NCI-H1436 treated with DMSO at 0.1 percent for 48 hours (cell line): ENCODE data around the gene PLD5.
"Not testable (repeated sequence)": the region's sequence is repeated elsewhere in the genome, so short reads cannot be mapped to it uniquely, and the experiment has no call there.

Experiments used
- DNase-seq: peaks from one replicate; lab custom pipeline; 2025; lab: John Stamatoyannopoulos, UW

The PLD5 gene

GRCh38 chr1:242425232-242425631 is 99.3 kb downstream of the PLD5 start:
- DNase-seq = no peak

DNA sequence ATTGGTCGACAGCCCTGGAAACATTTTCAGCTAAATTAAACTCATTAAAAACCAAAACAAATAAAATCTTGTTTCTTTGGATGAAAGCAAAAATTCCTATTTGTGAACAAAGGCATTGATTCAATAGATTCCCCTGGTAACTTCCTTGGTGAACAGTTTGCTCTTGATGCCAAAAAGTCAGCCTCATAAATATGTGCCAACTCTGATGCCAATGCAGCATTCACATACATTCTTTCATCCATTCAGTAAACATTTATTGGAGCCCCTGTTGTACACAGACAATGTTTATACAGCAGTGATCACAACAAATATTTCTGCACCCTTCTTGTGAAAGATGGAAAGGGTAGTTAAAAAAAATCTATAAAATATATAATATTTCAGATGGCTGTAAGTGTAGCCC is 107.8 kb downstream of the PLD5 start:
- no peak for DNase-seq

- DNase-seq = no peak
Observed at GRCh38 chr1:242412921-242413320, 111.6 kb downstream of the PLD5 start.

- DNase-seq = no peak
Observed at GRCh38 chr1:242411901-242412300, 112.6 kb downstream of the PLD5 start.

- no peak for DNase-seq
Observed at GRCh38 chr1:242405947-242406346, 118.5 kb downstream of the PLD5 start.

DNA sequence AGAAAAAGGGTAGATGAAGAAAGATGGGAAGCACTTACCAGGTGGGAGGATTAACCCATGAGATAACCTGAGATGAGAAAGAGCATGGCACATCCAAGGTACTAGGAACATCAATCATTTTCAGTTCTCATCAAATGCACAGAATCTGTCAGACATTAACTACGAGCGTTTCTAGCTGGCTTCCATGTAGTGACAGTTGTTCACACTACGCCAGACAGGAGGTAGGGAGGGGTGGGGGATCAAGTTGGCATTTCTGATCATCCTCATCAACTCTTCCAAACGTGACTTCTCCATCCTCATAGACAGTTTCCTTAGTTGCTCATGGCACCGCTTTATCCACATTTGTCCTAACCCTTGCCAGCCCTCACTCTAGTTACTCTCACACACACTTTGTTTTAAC is 120.2 kb downstream of the PLD5 start:
- no peak for DNase-seq

- no peak for DNase-seq
Observed at GRCh38 chr1:242402956-242403355, 121.5 kb downstream of the PLD5 start.

DNA sequence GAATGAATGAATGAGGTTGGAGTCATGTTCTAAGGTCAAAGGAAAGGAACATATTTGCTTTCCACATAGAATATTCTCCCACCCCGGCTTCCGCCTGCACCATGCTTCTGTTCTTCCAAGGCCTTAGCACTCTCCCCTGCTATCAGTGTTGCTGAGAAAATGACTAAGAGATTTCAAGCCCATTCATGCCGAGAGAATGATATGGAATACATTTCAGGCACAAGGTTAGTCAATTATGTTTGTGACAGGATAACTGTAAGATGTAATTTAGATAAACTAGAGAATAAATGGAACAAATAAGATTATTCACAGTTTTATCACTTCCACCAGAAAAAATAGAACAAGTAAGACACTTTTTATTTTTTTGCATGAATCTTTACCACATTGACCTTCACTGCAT is 122.6 kb downstream of the PLD5 start:
- DNase-seq = no peak

DNA sequence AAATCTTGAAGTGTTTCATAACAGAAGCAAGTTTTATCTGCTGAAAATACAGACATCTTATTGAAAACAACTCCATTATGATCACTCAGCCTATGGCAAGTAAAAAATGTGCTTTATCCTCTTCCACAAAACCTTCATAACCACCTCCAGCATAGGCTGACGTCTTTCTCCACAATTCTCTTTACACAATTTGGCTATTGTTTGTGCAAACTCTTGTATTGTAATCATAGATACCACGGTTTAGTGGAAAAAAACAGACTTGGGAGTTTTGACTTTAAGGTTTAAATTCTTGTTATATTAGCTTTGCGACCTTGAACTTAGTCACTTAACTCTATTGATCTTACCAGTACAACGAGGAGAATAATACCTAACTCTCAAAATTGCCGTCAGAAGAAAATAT is 126.1 kb downstream of the PLD5 start:
- no peak for DNase-seq

GRCh38 chr1:242391896-242392295 is 132.6 kb downstream of the PLD5 start:
- no peak for DNase-seq

DNA sequence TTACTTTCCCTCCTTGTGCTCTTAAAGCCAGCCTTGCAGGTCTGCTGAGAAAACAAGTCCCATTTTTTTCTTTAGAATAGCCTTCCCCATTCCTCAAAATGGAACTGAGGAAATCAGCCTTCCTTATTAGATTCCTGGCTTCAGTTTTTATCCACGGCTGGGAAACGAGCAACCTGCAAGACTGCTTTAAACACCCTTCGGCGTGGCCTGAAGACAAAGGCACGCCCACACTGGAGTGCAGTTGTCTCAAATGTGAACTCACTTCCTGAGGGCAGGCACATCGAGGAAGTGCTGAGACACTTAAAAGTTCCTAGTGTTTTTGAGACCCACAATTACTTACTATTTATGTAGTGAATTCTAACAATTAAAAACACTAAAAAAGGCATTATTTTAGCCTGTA is 148.4 kb downstream of the PLD5 start:
- not testable (repeated sequence) for DNase-seq

- not testable (repeated sequence) for DNase-seq
Observed at GRCh38 chr1:242350446-242350845, 174.1 kb downstream of the PLD5 start.

GRCh38 chr1:242349636-242350035 is 174.9 kb downstream of the PLD5 start:
- DNase-seq = no peak

DNA sequence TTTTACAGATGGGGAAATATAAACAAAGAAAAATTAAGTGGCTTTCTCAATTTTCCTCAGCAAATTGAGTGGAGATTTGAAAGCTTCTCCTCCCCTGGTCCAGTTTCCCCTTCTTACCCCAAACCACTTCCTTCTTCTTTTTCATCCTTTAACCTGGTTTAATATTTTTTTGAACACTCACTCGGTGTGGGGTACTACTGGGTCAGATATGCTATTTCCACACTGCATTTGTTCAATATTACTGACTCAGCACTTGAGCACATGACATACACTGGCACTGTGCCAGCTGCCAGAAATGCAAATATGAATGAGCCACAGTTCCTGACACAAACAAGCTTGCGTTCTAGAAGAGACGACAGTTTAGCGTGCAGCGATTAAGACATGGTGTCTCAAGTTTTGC is 193.6 kb downstream of the PLD5 start:
- DNase-seq = not testable (repeated sequence)

GRCh38 chr1:242327381-242327780 is 197.1 kb downstream of the PLD5 start:
- DNase-seq = not testable (repeated sequence)

GRCh38 chr1:242321981-242322380 is 202.5 kb downstream of the PLD5 start:
- DNase-seq = not testable (repeated sequence)

GRCh38 chr1:242318140-242318539 is 206.4 kb downstream of the PLD5 start:
- no peak for DNase-seq

GRCh38 chr1:242314865-242315264 is 209.6 kb downstream of the PLD5 start:
- not testable (repeated sequence) for DNase-seq

- not testable (repeated sequence) for DNase-seq
Observed at GRCh38 chr1:242314085-242314649, 210.3 kb downstream of the PLD5 start.

DNA sequence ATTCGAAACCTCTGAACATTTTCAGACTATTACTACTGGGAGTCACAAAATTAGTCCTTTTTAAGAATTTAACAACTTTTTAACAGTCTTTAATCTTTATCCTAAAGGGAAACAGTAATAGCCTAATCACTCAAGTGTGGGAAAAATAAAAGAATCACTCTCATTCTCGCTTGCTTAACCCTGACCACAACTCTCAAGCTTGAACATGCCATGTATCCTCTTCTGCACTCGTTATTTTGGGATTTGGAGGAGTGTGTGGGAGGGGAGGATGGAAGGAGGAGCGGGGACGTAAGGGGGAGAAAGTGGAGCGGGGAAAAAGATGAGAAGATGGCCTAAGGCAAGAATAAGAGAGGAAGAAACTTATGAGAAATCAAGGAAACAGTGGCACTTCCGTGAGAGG is 215.8 kb downstream of the PLD5 start:
- DNase-seq = not testable (repeated sequence)

- DNase-seq = not testable (repeated sequence)
Observed at GRCh38 chr1:242293781-242294180, 230.7 kb downstream of the PLD5 start.

GRCh38 chr1:242288067-242288466 is 236.4 kb downstream of the PLD5 start:
- DNase-seq = not testable (repeated sequence)

DNA sequence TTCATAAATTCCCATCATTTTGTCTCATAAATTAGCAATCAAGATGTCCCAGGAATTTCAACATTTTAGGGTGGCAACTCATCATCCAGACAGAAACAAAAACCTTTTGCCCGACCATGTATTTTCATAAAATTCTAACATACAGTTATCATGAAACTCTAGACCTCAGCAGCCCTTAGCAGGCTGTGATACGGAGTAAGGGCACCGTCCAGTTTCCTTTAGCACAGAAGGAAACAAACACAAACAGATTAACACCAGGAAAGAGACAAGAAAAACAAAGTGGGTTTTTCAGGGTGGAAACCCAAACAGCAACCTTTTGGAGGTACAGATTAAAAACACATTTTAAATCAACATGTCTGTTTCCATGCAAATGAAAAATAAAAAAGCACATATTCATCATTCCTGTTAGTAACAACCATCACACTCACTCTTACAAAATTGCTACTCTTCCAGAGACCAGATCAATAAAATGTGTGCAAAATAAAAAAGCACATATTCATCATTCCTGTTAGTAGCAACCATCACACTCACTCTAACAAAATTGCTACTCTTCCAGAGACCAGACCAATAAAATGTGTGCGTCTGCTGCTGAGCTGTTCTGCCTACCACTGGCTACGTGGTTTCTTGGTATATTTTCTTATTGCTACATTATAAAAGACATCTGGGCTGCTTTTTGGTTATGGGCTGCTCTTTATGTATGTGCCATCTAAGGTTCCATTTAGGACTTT is 241.6 kb downstream of the PLD5 start:
- DNase-seq = not testable (repeated sequence)

DNA sequence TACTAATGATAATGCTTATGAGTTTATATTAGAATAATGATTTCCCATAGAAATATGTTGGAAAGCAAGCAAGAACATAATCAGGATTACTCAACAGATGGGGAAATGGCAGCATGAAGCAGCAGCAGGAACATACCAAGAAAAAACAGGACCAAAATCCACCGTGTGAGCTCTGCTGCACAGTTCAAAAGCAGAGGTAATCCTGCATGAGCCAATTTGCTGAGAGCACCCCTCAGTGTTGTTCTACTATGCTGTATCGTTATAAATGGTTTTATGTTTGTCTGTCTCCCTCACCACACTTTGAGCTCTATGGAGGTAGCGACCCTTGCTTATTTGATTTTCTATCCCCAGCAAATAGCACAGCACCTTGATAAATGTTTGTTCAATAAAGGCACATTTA is 246.1 kb downstream of the PLD5 start:
- DNase-seq = not testable (repeated sequence)
